Measurements from ENCODE around the gene ABR.

ABR gene

DNA sequence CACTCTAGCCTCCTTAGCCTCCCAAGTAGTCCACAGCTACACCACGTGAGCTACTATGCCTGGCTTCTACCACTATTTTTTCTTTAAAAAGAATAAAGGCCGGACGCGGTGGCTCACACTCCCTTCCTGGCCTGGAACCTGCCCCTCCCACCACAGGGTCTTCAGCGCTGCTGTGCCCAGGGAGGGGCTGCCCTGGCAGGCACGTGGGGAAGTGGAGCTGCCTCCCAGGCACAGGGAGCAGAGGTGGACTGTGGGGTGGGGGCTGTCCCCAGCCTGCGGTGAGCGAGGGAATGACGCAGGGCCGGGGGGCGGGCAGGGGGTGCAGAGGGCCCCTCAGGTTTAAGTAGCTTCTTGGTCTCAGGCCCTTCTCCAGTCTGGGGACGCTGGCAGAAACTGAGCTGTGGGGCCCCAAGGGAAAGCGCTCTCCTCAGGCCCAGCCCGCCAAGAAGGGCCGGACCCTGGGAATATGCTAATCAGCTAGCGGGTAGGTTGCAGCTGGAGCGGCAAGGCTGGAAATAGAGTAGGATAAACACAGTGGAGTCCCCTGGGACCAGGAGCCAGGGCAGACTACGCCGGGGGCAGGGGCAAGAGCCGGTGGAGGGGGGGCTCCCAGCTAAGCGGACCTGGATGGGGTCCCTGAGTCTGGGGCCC, 136.1 kb downstream of the ABR start:
- DNase-seq = no peak

GRCh38 chr17:1042486-1042885, 137.3 kb downstream of the ABR start:
- no peak for DNase-seq

GRCh38 chr17:1041746-1042145, 138.0 kb downstream of the ABR start:
- DNase-seq = no peak

DNA sequence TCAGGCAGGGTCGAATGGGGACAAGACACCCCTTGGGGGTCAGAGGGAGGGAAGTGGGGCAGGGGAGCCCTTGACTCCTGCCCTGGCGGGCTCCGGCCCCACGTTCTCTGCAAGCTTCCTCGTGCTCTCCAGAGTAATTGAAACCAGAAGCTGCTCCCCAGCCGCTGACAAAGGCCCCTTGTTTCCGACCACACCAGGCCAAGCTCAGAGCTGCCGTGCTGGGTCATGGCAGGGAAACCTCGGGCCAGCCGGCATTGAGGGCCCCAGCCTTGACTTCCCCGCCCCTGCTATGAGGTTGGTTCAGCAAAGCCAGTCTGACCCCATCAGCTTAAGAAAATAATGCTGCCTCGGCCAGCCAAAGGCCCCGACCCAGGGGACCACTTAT, 139.6 kb downstream of the ABR start:
- no peak for DNase-seq

DNA sequence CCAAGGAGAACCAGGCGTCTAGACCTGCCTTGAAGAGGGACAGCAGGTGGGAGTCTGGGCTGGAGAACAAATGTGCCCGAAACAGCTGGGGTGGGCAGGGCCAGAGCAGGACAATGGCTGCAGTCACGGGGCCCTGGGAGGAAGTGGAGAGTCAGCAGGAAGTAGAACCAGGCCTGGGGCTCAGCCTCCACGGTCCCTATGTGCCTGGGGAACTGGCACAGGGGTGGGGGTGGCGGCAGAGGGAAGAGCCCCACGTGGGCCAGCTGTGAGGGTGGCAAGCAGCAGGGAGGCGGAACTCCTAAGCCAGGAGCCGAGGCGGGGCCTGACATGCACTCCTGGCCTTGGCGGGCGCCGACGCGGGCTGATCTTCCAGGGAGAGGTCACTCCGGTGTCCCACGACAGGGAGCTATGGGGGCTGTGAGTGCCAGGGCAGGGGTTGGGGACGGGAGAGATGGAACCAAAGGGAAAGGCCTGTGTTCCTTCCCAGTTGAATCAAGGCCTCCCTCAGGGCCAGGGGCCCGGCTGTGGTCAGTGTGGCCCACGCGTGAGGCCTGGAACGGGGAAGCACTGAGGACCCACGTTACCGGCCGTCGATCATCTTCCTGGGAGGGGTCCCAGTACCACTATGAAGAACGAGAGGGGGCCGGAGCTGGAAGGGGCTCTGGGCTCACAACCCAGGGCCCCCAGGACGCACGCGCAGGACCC, 140.1 kb downstream of the ABR start:
- no peak for DNase-seq

GRCh38 chr17:1039123-1039507, 140.7 kb downstream of the ABR start:
- no peak for DNase-seq

GRCh38 chr17:1038459-1039122, 141.2 kb downstream of the ABR start:
- no peak for DNase-seq

GRCh38 chr17:1037238-1037879, 142.4 kb downstream of the ABR start:
- DNase-seq = no peak

GRCh38 chr17:1036845-1037237, 142.9 kb downstream of the ABR start:
- no peak for DNase-seq

GRCh38 chr17:1036171-1036844, 143.5 kb downstream of the ABR start:
- no peak for DNase-seq

GRCh38 chr17:1035546-1036170, 144.1 kb downstream of the ABR start:
- DNase-seq = no peak

DNA sequence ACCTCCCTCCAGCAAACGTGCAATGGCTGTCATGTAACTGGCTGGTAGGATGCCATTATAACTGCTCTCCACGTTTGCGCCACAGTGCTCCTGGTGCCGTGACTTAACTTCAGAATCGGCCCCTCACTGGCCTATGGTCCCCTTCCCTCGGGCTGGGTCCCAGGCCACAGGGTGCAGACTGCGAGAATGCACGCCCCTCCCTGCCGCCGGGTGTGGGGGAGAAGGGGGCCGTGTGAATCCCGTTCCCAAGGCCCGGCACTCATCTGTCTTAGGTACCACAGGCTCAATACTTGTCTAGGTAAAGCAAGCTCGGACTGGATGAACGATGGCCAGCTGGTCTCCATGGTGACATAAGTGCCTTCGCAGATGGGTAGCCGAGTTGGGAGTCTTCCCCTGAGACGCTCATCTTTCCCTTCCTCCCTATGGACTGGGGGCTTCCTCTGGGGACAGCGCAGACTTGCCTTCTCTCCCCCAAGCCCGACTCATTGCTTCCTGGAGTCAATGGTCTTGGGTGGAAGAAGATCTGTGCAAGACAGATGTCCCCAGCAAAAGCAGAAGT, 145.1 kb downstream of the ABR start:
- DNase-seq = no peak

DNA sequence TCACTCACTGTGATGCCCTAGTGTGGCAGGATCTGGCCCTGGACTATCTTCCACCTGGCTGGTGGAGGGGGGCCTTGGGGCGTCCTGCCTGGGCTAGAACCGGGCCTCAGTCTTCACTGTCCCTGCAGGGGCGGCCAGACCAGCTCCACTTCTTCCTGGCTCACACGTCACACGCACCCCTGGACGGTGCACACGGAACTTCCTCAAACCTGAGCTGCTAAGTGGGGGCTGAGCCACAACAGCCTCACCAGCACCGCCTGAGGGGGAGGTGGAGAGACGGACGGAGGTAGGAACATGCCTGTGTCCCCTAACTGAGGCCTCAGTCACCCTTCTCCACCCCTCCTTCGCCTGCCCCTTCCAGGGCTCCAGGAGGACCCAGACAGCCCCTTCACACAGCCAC, 146.3 kb downstream of the ABR start:
- no peak for DNase-seq

DNA sequence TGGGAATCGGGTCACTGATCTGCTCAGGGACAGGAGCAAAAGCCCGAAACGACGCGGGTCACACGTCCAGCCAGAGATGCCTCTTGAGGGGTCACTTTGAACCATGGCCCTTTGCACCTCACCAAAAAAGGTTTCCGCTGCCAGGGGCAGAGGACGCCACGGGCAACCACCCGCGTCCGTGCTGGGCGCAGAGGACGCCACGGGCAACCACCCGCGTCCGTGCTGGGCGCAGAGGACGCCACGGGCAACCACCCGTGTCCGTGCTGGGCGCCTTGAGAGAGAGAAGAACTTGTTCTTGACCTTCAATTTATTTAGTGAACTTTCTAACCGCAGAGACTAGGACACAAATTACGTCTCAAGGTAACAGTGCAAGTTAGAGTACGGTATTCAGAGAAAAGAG, 147.4 kb downstream of the ABR start:
- no peak for DNase-seq

GRCh38 chr17:1031711-1032110, 148.1 kb downstream of the ABR start:
- no peak for DNase-seq

DNA sequence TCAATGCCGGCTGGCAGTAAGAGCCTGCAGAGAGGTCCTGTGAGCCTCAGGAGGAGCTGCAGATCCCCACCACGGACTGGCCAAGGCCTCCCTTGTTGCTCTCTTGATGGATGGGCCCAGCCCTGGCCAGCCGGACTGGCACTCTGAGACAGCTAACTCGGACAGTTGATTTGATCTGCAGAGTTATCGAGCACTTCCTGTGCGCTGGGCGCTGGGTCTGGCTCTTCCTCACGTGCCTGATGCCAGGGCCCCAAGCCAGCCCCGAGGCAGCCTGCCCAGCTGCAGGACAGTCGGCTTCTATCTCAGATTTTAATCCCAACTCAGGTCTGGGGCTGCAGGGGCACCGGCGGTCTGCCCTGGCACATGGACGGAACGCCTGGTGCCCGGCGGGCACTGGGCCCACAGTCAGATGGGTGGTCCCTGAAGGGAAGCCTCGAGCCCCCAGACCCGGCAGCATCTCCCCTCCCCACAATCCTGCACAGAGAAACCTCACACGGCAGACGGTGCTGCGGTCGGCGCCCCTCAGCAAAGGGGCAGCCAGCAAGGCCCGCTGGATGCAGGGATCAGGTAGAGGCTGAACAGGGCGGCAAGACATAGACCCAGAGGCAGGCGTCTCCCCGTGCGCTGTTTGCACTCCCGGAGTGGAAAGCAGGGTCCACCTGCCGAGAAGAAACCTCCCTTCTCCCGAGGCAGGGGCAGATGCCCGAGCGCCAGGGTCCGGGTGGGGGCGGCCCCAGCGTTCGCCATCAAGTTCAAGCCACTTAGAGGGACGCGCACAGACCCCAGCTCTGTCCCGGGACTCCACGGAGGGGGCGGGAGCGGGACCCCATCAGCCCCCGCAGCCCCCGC, 148.9 kb downstream of the ABR start:
- no peak for DNase-seq

DNA sequence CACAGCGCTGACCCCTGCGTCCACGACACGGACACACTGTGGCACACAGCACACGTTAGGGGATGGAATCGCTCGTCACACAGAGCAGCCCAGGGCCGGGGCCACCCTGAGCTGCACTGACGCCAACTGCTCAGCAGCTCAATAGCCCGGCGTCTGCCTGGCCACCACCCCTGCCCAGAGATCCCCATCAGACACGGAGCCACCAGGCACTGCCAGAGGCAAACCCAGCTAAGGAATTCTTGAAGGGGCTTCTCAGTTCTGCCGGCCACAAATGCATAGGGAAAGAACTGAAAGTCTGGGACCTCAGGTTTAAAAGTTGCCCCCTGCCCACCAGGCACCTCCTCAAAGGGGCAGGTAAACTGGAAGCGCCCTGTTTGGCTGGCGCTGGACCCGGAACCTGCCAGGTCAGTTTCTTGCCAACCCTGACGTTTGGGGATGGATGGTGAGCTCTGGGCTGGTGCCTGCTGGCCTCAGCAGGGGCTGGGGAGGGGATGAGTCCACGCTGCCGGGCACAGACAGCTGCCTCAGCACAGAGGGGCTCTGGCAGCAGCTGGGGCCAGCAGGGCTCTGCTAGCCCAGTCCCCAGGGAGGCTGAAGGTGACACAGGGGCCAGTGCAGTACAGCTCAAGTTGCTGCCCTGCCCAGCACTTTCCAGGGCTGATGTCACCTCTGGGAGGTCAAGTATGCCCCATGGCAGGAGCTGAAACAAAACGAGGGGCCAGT, 149.7 kb downstream of the ABR start:
- no peak for DNase-seq

- DNase-seq = no peak
These were observed 150.4 kb downstream of the ABR start for GRCh38 chr17:1029196-1029921.

GRCh38 chr17:1027044-1027443, 152.7 kb downstream of the ABR start:
- DNase-seq = no peak

- DNase-seq = no peak
These were observed 153.2 kb downstream of the ABR start for GRCh38 chr17:1026599-1026975.
